Measurements from ENCODE around the gene SECISBP2L. TPM values are rescaled to one million over a fixed set of nuclear protein-coding genes. Genes with fewer than 3 reads are reported as not detected.

SECISBP2L gene
- total and polyA plus RNA-seq, 2 experiments from 2014 or later, result 18.6 to 28.3 TPM

DNA sequence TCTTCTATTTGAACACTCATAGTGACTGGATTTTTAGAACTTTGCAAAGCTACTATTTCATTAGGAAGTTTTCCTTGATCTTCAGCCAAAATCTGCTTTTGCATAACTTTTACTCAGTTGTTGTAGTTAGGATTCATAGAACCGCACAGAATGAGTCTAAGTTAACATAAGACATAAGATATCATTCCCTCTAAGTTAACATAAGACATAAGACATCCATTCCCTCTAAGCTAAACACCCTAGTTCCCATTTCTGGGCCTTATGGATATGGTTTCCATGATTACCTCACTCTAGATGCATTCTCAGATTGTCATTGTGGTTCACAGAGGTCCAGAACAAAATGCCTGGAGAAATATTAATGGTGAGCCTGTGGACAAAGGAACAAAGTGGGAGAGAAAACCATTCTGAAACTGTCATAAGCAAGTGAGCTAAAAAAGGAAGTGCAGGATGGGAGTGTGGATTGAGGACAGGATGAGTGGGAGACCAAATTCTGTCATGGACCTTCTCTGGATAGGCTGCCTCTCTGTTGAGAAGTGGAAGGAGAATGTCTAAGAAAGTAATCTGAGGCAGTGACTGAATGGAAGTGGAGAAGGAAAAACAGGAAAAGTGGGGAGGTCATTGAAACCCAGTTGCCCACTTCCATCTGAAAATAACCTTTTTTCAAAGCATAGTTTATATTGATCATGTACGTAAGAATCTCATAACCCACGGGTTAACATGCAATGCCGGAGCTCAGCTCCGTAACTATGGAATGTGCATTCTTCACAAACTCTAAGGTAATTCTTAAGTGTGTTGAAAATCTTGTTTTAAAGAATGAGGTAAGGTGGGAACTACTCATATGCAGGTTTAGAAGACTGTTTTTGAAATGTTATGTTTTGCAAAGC is 37.4 kb upstream of the SECISBP2L start:
- Mint-ChIP-seq H3K4me1 (no peaks in the 10 kb centered on the region; the same call in 2 of the 3 replicates), H3K4me3 (no peak overlapping the region), H3K36me3 (ENCODE audit: low read depth) (no peaks in the 10 kb centered on the region), H3K9me3 (no peaks in the 10 kb centered on the region; the same call in 2 of the 3 replicates), H3K27me3 (ENCODE audit: insufficient read depth, low read depth, poor library complexity) (no peaks in the 10 kb centered on the region), H3K27ac (no peak overlapping the region)
- Histone ChIP-seq H3K79me2 (replicated peaks; ENCODE audit: insufficient read depth) (no peaks in the 10 kb centered on the region), H3K4me3 (no peak overlapping the region), H3K27me3 (ENCODE audit: insufficient read depth) (no peaks in the 10 kb centered on the region), H3F3A (replicated peaks; ENCODE audit: low read depth) (no peaks in the 10 kb centered on the region), H3K27ac (ENCODE audit: low read depth) (no peak overlapping the region), H3K4me2 (no peak overlapping the region), H2AFZ (no peak overlapping the region), H3K4me1 (ENCODE audit: insufficient read depth) (no peaks in the 10 kb centered on the region), H3K9me2 (ENCODE audit: insufficient read depth) (no peaks in the 10 kb centered on the region), H3K36me3 (ENCODE audit: insufficient read depth) (no peaks in the 10 kb centered on the region), H4K20me1 (replicated peaks; ENCODE audit: insufficient read depth) (no peaks in the 10 kb centered on the region)
- DNase-seq (ENCODE audit: low spot score) (no peak), ATAC-seq (no peak)
- TF ChIP-seq NANOG (IDR thresholded peaks at IDR 0.05; ENCODE audit: borderline replicate concordance) (no peak), CREB1 (CRISPR knock-in tag; IDR thresholded peaks at IDR 0.05; ENCODE audit: low read depth) (no peak), STAT1 (IDR thresholded peaks at IDR 0.05; ENCODE audit: unreplicated experiment) (no peak), JUNB (IDR thresholded peaks at IDR 0.05; ENCODE audit: unreplicated experiment) (no peak), ZNF114 (CRISPR knock-in tag; IDR thresholded peaks at IDR 0.05) (no peak), EZH2 (IDR thresholded peaks at IDR 0.05; ENCODE audit: low read depth, unreplicated experiment) (no peak), EZH2phosphoT487 (IDR thresholded peaks at IDR 0.05; ENCODE audit: unreplicated experiment) (no peak), POLR2AphosphoS5 (IDR thresholded peaks at IDR 0.05; ENCODE audit: low read depth) (no peak), ZNF331 (CRISPR knock-in tag; IDR thresholded peaks at IDR 0.05; ENCODE audit: low read depth) (no peak)
- TF ChIP-seq, protein P1, sequence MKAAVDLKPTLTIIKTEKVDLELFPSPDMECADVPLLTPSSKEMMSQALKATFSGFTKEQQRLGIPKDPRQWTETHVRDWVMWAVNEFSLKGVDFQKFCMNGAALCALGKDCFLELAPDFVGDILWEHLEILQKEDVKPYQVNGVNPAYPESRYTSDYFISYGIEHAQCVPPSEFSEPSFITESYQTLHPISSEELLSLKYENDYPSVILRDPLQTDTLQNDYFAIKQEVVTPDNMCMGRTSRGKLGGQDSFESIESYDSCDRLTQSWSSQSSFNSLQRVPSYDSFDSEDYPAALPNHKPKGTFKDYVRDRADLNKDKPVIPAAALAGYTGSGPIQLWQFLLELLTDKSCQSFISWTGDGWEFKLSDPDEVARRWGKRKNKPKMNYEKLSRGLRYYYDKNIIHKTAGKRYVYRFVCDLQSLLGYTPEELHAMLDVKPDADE (IDR thresholded peaks at IDR 0.05), result no peak
- TF ChIP-seq, protein P2, sequence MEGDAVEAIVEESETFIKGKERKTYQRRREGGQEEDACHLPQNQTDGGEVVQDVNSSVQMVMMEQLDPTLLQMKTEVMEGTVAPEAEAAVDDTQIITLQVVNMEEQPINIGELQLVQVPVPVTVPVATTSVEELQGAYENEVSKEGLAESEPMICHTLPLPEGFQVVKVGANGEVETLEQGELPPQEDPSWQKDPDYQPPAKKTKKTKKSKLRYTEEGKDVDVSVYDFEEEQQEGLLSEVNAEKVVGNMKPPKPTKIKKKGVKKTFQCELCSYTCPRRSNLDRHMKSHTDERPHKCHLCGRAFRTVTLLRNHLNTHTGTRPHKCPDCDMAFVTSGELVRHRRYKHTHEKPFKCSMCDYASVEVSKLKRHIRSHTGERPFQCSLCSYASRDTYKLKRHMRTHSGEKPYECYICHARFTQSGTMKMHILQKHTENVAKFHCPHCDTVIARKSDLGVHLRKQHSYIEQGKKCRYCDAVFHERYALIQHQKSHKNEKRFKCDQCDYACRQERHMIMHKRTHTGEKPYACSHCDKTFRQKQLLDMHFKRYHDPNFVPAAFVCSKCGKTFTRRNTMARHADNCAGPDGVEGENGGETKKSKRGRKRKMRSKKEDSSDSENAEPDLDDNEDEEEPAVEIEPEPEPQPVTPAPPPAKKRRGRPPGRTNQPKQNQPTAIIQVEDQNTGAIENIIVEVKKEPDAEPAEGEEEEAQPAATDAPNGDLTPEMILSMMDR (conservative IDR thresholded peaks at IDR 0.05; ENCODE audit: low read depth in 2 of 2), result no peak
- TF ChIP-seq, protein P3, sequence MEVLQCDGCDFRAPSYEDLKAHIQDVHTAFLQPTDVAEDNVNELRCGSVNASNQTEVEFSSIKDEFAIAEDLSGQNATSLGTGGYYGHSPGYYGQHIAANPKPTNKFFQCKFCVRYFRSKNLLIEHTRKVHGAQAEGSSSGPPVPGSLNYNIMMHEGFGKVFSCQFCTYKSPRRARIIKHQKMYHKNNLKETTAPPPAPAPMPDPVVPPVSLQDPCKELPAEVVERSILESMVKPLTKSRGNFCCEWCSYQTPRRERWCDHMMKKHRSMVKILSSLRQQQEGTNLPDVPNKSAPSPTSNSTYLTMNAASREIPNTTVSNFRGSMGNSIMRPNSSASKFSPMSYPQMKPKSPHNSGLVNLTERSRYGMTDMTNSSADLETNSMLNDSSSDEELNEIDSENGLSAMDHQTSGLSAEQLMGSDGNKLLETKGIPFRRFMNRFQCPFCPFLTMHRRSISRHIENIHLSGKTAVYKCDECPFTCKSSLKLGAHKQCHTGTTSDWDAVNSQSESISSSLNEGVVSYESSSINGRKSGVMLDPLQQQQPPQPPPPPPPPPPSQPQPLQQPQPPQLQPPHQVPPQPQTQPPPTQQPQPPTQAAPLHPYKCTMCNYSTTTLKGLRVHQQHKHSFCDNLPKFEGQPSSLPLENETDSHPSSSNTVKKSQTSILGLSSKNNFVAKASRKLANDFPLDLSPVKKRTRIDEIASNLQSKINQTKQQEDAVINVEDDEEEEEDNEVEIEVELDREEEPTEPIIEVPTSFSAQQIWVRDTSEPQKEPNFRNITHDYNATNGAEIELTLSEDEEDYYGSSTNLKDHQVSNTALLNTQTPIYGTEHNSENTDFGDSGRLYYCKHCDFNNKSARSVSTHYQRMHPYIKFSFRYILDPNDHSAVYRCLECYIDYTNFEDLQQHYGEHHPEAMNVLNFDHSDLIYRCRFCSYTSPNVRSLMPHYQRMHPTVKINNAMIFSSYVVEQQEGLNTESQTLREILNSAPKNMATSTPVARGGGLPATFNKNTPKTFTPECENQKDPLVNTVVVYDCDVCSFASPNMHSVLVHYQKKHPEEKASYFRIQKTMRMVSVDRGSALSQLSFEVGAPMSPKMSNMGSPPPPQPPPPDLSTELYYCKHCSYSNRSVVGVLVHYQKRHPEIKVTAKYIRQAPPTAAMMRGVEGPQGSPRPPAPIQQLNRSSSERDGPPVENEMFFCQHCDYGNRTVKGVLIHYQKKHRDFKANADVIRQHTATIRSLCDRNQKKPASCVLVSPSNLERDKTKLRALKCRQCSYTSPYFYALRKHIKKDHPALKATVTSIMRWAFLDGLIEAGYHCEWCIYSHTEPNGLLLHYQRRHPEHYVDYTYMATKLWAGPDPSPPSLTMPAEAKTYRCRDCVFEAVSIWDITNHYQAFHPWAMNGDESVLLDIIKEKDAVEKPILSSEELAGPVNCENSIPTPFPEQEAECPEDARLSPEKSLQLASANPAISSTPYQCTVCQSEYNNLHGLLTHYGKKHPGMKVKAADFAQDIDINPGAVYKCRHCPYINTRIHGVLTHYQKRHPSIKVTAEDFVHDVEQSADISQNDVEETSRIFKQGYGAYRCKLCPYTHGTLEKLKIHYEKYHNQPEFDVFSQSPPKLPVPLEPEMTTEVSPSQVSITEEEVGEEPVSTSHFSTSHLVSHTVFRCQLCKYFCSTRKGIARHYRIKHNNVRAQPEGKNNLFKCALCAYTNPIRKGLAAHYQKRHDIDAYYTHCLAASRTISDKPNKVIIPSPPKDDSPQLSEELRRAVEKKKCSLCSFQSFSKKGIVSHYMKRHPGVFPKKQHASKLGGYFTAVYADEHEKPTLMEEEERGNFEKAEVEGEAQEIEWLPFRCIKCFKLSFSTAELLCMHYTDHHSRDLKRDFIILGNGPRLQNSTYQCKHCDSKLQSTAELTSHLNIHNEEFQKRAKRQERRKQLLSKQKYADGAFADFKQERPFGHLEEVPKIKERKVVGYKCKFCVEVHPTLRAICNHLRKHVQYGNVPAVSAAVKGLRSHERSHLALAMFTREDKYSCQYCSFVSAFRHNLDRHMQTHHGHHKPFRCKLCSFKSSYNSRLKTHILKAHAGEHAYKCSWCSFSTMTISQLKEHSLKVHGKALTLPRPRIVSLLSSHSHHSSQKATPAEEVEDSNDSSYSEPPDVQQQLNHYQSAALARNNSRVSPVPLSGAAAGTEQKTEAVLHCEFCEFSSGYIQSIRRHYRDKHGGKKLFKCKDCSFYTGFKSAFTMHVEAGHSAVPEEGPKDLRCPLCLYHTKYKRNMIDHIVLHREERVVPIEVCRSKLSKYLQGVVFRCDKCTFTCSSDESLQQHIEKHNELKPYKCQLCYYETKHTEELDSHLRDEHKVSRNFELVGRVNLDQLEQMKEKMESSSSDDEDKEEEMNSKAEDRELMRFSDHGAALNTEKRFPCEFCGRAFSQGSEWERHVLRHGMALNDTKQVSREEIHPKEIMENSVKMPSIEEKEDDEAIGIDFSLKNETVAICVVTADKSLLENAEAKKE (CRISPR knock-in tag; IDR thresholded peaks at IDR 0.05), result no peak
- TF ChIP-seq, protein P4, sequence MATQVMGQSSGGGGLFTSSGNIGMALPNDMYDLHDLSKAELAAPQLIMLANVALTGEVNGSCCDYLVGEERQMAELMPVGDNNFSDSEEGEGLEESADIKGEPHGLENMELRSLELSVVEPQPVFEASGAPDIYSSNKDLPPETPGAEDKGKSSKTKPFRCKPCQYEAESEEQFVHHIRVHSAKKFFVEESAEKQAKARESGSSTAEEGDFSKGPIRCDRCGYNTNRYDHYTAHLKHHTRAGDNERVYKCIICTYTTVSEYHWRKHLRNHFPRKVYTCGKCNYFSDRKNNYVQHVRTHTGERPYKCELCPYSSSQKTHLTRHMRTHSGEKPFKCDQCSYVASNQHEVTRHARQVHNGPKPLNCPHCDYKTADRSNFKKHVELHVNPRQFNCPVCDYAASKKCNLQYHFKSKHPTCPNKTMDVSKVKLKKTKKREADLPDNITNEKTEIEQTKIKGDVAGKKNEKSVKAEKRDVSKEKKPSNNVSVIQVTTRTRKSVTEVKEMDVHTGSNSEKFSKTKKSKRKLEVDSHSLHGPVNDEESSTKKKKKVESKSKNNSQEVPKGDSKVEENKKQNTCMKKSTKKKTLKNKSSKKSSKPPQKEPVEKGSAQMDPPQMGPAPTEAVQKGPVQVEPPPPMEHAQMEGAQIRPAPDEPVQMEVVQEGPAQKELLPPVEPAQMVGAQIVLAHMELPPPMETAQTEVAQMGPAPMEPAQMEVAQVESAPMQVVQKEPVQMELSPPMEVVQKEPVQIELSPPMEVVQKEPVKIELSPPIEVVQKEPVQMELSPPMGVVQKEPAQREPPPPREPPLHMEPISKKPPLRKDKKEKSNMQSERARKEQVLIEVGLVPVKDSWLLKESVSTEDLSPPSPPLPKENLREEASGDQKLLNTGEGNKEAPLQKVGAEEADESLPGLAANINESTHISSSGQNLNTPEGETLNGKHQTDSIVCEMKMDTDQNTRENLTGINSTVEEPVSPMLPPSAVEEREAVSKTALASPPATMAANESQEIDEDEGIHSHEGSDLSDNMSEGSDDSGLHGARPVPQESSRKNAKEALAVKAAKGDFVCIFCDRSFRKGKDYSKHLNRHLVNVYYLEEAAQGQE (IDR thresholded peaks at IDR 0.05; ENCODE audit: unreplicated experiment), result no peak
